AG04450 (cell line): ENCODE data around the gene SMARCB1. TPM values are rescaled to one million over a fixed set of nuclear protein-coding genes. Genes with fewer than 3 reads are reported as not detected.

Experiments used
- CTCF ChIA-PET: fragments of 300-600, 350-600 bp; formaldehyde crosslinking; extraction: SDS; loops from one replicate; lab custom pipeline; 2022; ENCODE audit warnings: antibody characterized with exemption, inconsistent platforms; lab: Charles Lee
- POLR2A ChIA-PET: fragments of 350-600 bp; formaldehyde crosslinking; extraction: SDS; loops from one replicate; lab custom pipeline; 2021; ENCODE audit warnings: antibody characterized with exemption, inconsistent platforms; lab: Yijun Ruan, JAX
- DNase-seq: peaks from one replicate; pipeline ENCODE4 v3.0.0-alpha.2; 2011; ENCODE audit warnings: low read depth, low spot score
- H3K27ac ChIP-seq: one replicate; pipeline ENCODE4 v1.5.1; 2012; ENCODE audit warnings: low read depth, low read length, control low read depth
- H3K27me3 ChIP-seq: one replicate; pipeline ENCODE4 v1.6.0; 2012; ENCODE audit warnings: low read length; ENCODE audit not compliant: control insufficient read depth, insufficient read depth
- H3K4me3 ChIP-seq: 2 replicates; pipeline ENCODE4 v1.5.1; 2011; ENCODE audit warnings: mild to moderate bottlenecking, low read depth, low read length, control low read depth
- H3K9me3 ChIP-seq: 2 replicates; pipeline ENCODE4 v1.5.1; 2012; ENCODE audit warnings: low read length; ENCODE audit not compliant: control insufficient read depth, insufficient read depth
- polyA plus RNA-seq: library from polyadenylated mRNA; depleted of rRNA; stranded (reverse); fragments of >200 nt; gene quantifications from 2 replicates; pipeline ENCODE4 v1.2.3, GENCODE V29; 2011
- TF ChIP-seq, protein P1 (sequence below): IDR thresholded peaks from 2 replicates; pipeline ENCODE4 v1.5.1; 2011; ENCODE audit warnings: low read depth, low read length, control low read depth, inconsistent platforms

Gene SMARCB1
- polyA plus RNA-seq, 1 experiment: 180 TPM

DNA sequence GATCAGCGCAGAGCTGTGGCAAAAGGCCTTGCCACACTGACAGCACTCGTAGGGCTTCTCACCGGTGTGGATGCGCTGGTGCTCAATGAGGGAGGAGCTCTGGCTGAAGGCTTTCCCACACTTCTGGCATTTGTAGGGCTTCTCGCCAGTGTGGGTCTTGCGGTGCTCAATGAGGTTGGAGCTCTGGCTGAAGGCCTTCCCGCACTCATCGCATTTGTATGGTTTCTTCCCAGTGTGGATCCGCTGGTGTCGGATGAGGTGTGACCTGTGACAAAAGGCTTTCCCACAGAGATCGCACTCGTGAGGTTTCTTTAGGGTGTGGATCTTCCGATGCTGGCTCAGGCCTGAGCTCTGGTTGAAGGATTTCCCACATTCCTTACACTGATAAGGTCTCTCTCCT lies 42.8 kb upstream of the SMARCB1 start:
- Histone ChIP-seq H3K4me3 (no peak overlapping the region), H3K27me3 (no peaks in the 10 kb centered on the region), H3K27ac (no peak overlapping the region), H3K9me3 (peaks cover 10% of the 10 kb centered on the region)
- CTCF ChIA-PET: no interaction called here
- POLR2A ChIA-PET: no interaction called here
- no peak for DNase-seq
- TF ChIP-seq, protein P1, sequence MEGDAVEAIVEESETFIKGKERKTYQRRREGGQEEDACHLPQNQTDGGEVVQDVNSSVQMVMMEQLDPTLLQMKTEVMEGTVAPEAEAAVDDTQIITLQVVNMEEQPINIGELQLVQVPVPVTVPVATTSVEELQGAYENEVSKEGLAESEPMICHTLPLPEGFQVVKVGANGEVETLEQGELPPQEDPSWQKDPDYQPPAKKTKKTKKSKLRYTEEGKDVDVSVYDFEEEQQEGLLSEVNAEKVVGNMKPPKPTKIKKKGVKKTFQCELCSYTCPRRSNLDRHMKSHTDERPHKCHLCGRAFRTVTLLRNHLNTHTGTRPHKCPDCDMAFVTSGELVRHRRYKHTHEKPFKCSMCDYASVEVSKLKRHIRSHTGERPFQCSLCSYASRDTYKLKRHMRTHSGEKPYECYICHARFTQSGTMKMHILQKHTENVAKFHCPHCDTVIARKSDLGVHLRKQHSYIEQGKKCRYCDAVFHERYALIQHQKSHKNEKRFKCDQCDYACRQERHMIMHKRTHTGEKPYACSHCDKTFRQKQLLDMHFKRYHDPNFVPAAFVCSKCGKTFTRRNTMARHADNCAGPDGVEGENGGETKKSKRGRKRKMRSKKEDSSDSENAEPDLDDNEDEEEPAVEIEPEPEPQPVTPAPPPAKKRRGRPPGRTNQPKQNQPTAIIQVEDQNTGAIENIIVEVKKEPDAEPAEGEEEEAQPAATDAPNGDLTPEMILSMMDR: no peak

DNA sequence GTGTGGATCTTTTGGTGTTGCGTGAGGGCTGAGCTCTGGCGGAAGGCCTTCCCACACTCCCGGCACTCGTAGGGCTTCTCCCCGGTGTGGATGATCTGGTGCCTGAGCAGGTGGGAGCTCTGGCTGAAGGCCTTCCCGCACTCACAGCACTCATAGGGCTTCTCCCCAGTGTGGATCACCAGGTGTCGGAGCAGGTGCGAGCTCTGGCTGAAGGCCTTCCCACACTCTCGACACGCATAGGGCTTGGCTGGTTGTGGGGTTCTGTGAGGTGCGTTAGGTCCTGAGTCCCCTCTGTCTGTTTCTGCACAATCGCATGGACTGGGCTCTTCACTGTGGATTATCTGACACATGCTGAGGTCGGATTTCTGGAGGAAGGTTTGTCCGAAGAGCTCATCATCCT lies 42.3 kb upstream of the SMARCB1 start:
- Histone ChIP-seq H3K4me3 (no peak overlapping the region), H3K27ac (no peak overlapping the region), H3K9me3 (peaks cover 10% of the 10 kb centered on the region), H3K27me3 (no peaks in the 10 kb centered on the region)
- DNase-seq: no peak
- ChIA-PET CTCF (no interaction called here), POLR2A (no interaction called here)
- TF ChIP-seq, protein P1: no peak

GRCh38 chr22:23745791-23746190 lies 41.0 kb upstream of the SMARCB1 start:
- Histone ChIP-seq H3K27ac (no peak overlapping the region), H3K9me3 (peaks cover 10% of the 10 kb centered on the region), H3K4me3 (no peak overlapping the region), H3K27me3 (no peaks in the 10 kb centered on the region)
- DNase-seq: no peak
- POLR2A ChIA-PET: no interaction called here
- TF ChIP-seq, protein P1: no peak
- CTCF ChIA-PET: interaction anchor here (0.9 kb wide), 1 partner anchor 104 kb away, joined by 3 read pairs; no protein-coding TSS in a partner anchor

DNA sequence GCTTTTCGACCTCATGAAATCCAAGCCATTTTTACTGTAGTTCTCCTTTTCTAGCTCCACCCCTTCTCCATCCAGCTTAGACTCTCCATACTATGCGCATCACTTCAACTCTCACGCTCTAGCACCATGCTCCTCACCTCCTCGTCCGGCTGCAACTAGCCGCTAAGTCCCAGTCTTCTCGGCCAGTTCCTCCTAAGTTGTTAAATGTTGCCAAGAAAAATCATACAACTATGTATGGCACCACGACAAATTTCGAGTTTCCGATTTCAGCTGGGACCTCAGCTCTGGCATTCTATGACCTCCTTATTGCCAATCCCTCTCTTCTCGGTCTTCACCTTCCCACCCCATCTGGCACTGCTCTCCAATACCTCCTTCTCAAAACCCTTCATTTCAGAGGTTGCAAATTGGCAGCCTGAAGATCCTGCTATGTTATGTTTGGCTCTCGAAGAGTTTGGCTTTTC lies 36.9 kb upstream of the SMARCB1 start:
- no peak for DNase-seq
- Histone ChIP-seq H3K9me3 (no peaks in the 10 kb centered on the region; the same call in 1 of the 2 replicates), H3K27ac (no peak overlapping the region), H3K27me3 (no peaks in the 10 kb centered on the region), H3K4me3 (peak overlapping the region; percentile 92)
- ChIA-PET CTCF (interaction anchor here (1.4 kb wide), 1 partner anchor 21 kb away, joined by 3 read pairs; no protein-coding TSS in a partner anchor), POLR2A (interaction anchor here (0.6 to 1.2 kb wide), 2 partner anchors 33 to 297 kb away, joined by 3 to 4 read pairs; no protein-coding TSS in a partner anchor)
- TF ChIP-seq, protein P1: no peak

GRCh38 chr22:23750367-23750713 lies 36.4 kb upstream of the SMARCB1 start:
- ChIA-PET CTCF (interaction anchor here (1.5 kb wide), 1 partner anchor 19 kb away, joined by 7 read pairs; no protein-coding TSS in a partner anchor), POLR2A (interaction anchor here (0.6 to 1.2 kb wide), 3 partner anchors 12 to 34 kb away, joined by 3 to 4 read pairs (median 3); partner anchors contain the start of gene C22orf15)
- TF ChIP-seq, protein P1: no peak
- Histone ChIP-seq H3K27ac (no peak overlapping the region), H3K27me3 (no peaks in the 10 kb centered on the region), H3K9me3 (no peaks in the 10 kb centered on the region; the same call in 1 of the 2 replicates), H3K4me3 (peak overlapping the region; percentile 92)
- no peak for DNase-seq
